BLaER1 (cell line): ENCODE measurements around the gene MAST2.
"Not testable (repeated sequence)": the region's sequence is repeated elsewhere in the genome, so short reads cannot be mapped to it uniquely, and the experiment has no call there.

Source experiments
- H3K27ac ChIP-seq: shearing (Covaris generic); formaldehyde crosslinking; 2 replicates; pipeline ENCODE4 v1.8.1; 2022
- H3K27me3 ChIP-seq: shearing (Covaris generic); formaldehyde crosslinking; 2 replicates; pipeline ENCODE4 v1.8.1; 2022
- H3K36me3 ChIP-seq: shearing (Covaris generic); formaldehyde crosslinking; 2 replicates; pipeline ENCODE4 v1.8.1; 2022
- H3K4me1 ChIP-seq: shearing (Covaris generic); formaldehyde crosslinking; 2 replicates; pipeline ENCODE4 v1.8.1; 2022
- H3K4me2 ChIP-seq: shearing (Covaris generic); formaldehyde crosslinking; 2 replicates; pipeline ENCODE4 v1.8.1; 2022
- H3K4me3 ChIP-seq: shearing (Covaris generic); formaldehyde crosslinking; 2 replicates; pipeline ENCODE4 v1.8.1; 2022
- H3K9ac ChIP-seq: shearing (Covaris generic); formaldehyde crosslinking; 2 replicates; pipeline ENCODE4 v1.8.1; 2022
- H3K9me3 ChIP-seq: shearing (Covaris generic); formaldehyde crosslinking; 2 replicates; pipeline ENCODE4 v1.8.1; 2022
- H4K20me1 ChIP-seq: shearing (Covaris generic); formaldehyde crosslinking; 2 replicates; pipeline ENCODE4 v1.8.1; 2022
- Cebpa-rat ChIP-seq: shearing (Covaris generic); IDR thresholded peaks from 2 replicates; pipeline ENCODE4 v1.8.1; 2022

MAST2 gene

DNA sequence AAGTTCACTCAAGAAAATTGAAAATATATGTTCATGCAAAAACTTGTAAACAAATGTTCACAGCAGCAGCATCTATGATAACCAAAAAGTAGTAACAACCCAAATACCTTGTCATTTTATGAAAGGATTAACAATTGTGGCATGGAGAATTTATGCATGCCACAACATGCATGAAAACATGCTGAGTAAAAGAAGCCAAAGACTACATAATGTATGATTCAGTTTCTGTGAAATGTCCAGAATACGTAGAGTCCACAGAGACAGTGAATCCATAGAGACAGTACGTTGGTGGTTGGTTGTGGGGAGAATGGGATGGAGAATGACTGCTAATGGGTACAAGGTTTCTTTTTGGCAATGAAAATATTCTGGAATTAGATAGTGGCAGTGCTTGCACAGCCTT is 148.7 kb downstream of the MAST2 start:
- H3K4me2 ChIP-seq = no peak overlapping the region
- peaks cover 5% of the 10 kb centered on the region for H3K4me1 ChIP-seq
- TF ChIP-seq Cebpa-rat = no peak
- no peak overlapping the region for H3K4me3 ChIP-seq
- H3K27ac ChIP-seq = no peak overlapping the region
- H3K9me3 ChIP-seq = peaks cover 16% of the 10 kb centered on the region
- H3K27me3 ChIP-seq = no peaks in the 10 kb centered on the region
- H4K20me1 ChIP-seq = no peaks in the 10 kb centered on the region
- peaks cover 5% of the 10 kb centered on the region; the same call in 1 of the 2 replicates for H3K36me3 ChIP-seq
- no peak overlapping the region for H3K9ac ChIP-seq

DNA sequence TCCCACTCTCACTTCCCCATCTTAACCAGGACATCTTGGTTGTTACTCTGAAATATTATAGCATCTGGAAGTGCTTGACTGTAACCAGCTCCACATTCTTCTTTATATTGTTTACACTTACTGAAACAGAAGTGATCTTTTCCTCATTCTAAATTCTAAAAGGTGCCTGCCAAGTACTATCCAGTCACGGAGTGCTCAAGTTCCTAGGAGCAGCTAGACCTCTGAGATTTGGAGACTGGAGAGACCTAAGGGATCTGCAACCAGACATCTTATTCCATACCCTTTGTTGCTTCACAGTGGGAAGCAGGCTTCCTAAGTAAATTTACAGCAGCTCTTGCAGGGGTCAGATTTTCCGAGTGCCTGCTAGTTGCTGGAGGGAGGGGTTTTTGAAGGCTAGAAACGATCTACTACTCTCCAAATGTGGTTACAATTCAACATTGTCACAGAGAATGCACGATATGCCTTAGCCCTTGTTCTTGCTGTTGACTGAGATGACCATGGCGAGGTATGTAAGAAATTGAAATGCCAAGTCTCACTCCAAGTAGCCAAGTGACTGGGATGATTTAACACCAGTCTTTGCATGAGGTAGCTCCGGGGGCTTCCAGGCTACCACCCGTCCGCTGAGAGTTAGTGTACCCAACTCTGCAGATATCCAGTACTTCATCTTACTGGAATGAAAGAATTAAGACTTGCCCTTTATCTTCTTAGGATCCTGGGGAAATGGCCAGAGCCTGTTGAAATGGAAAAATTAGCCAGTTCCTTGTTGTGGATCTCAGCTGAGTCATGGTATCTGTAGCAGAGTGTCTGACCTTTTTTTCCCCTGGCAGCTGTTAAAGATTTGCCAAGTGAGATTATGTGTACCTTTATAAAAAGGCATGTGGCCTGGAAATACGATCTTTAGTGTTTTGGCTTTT is 150.8 kb downstream of the MAST2 start:
- Histone ChIP-seq H3K4me2 (no peak overlapping the region), H3K4me1 (no peaks in the 10 kb centered on the region), H3K27ac (no peak overlapping the region), H3K9ac (no peak overlapping the region), H3K4me3 (no peak overlapping the region), H3K27me3 (no peaks in the 10 kb centered on the region), H4K20me1 (no peaks in the 10 kb centered on the region), H3K9me3 (no peaks in the 10 kb centered on the region), H3K36me3 (peaks cover 6% of the 10 kb centered on the region; the same call in 1 of the 2 replicates)
- no peak for TF ChIP-seq Cebpa-rat

DNA sequence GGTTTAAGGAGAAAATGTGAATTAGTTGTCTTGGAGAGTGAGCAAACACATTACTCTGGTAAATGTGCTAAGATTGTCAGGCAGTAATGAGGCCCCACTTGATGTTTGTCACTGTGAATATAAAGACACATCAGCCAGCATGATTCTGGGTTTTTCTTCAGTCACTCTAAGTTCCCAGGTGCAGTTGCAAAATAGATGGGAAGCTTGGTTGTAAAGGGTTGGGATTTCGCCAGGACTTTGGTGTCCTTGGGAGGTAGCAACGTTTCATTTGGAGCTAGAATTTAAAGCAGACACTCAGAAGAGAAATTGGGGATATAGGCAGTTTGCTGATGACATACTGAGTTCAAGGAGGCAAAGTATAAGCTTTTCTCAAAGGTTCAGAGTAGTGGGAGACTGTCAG is 154.3 kb downstream of the MAST2 start:
- no peak for TF ChIP-seq Cebpa-rat
- no peak overlapping the region for H3K9ac ChIP-seq
- H3K27me3 ChIP-seq = no peaks in the 10 kb centered on the region
- peaks cover 4% of the 10 kb centered on the region; the same call in 1 of the 2 replicates for H3K9me3 ChIP-seq
- no peaks in the 10 kb centered on the region for H3K4me1 ChIP-seq
- no peak overlapping the region for H3K27ac ChIP-seq
- peaks cover 30% of the 10 kb centered on the region for H3K36me3 ChIP-seq
- no peak overlapping the region for H3K4me3 ChIP-seq
- no peaks in the 10 kb centered on the region for H4K20me1 ChIP-seq
- no peak overlapping the region for H3K4me2 ChIP-seq

DNA sequence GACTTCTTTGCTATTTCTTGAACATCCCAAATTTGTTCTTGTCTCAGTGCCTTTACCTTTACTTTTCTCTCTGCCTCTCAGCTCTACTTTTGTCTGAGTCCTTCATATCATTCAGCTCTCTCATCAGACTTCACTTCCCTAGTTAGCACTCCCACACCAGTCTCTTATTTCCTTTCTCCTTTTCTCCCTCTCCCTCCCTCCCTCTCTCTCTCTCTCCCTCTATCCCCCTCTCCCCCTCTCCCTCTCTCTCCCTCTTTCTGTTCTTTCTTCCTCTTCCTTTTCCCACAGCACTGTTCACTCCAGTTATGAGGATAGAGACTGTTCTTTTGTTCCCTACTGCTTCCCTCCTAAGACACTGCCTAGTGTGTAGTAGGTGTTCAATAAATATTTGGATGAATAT is 154.9 kb downstream of the MAST2 start:
- no peak for TF ChIP-seq Cebpa-rat
- Histone ChIP-seq H3K4me1 (no peaks in the 10 kb centered on the region), H3K27me3 (no peaks in the 10 kb centered on the region)

DNA sequence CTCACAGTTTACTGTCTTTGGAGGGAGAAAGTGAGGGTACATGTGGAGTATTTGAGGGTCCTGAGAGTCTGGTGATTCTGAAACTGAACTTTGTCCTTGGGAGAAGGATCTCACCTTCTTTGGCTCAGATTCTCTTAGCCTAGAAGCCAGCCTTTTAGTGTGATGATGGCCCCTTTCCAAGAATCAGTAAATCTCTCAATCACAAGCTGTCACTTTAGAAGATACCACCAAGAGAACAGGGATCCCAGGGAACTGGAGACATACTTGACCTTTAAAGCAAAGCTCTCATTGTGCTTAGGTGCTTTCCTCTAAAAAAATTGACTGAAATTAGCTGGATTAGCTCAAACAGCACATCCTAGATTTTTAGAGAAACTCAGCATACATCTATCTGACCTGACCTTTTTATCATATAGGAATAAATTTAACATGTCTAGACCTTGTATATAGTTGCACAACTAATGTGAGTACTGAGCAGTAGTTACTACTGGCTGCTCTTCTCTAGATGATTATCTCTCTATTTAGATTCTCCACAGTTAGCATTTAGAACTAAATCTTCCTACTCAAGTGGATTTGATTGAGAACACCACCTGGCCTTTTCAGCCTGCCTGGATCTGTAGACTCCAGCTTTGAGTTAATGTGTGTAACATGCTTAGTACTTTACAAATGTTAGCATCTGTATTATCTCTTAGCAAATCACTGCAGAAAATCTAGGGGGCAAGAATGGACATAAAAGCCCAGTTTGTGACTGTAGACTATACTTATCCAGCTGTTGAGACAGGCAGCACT is 157.7 kb downstream of the MAST2 start:
- TF ChIP-seq Cebpa-rat = no peak
- H3K4me3 ChIP-seq = no peak overlapping the region

More for the DNA sequence above, 154.9 kb downstream of the MAST2 start:
- H3K9me3 ChIP-seq = peaks cover 4% of the 10 kb centered on the region; the same call in 1 of the 2 replicates
- H3K4me3 ChIP-seq = no peak overlapping the region
- H3K4me2 ChIP-seq = no peak overlapping the region
- H4K20me1 ChIP-seq = no peaks in the 10 kb centered on the region
- H3K36me3 ChIP-seq = peaks cover 30% of the 10 kb centered on the region
- H3K27ac ChIP-seq = no peak overlapping the region
- no peak overlapping the region for H3K9ac ChIP-seq

DNA sequence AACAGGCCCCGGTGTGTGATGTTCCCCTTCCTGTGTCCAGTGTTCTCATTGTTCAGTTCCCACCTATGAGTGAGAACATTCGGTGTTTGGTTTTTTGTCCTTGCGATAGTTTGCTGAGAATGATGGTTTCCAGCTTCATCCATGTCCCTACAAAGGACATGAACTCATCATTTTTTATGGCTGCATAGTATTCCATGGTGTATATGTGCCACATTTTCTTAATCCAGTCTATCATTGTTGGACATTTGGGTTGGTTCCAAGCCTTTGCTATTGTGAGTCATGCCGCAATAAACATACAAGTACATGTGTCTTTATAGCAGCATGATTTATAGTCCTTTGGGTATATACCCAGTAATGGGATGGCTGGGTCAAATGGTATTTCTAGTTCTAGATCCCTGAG is 158.5 kb downstream of the MAST2 start:
- not testable (repeated sequence) for H3K9me3 ChIP-seq, H3K4me2 ChIP-seq, H3K4me3 ChIP-seq, H3K27me3 ChIP-seq, H3K4me1 ChIP-seq, H3K27ac ChIP-seq, H3K9ac ChIP-seq, H4K20me1 ChIP-seq
- H3K36me3 ChIP-seq = peaks cover 29% of the 10 kb centered on the region

More for the DNA sequence above, 157.7 kb downstream of the MAST2 start:
- Histone ChIP-seq H4K20me1 (no peaks in the 10 kb centered on the region), H3K27ac (no peak overlapping the region), H3K9ac (no peak overlapping the region), H3K36me3 (peaks cover 25% of the 10 kb centered on the region), H3K9me3 (peaks cover 4% of the 10 kb centered on the region; the same call in 1 of the 2 replicates), H3K27me3 (no peaks in the 10 kb centered on the region), H3K4me2 (no peak overlapping the region), H3K4me1 (no peaks in the 10 kb centered on the region)

DNA sequence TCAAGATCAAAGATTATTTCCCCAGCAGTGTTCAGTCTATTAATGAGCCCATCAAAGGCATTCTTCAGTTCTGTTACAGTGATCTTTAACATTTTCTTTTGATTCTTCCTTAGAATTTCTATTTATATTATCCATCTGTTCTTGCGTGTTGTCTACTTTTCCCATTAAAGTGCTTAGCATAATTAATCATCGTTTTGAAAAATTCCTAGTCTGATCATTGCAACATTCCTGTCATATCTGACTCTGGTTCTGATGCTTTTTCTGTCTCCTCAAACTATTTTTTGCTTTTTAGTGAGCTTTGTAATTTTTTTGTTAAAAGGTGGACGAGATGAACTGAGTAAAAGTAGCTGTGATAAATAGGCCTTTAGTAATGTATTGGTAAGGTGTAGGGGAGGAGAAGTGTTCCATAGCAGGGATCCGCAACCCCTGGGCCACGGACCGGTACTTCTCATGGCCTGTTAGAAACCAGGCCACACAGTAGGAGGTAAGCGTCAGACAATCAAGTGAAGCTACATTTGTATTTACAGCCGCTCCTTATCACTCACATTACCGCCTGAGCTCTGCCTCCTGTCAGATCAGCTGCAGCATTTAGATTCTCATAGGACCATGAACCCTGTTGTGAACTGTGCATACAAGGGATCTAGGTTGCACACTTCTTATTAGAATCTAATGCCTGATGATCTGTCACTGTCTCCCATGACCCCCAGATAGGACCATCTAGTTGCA is 165.7 kb downstream of the MAST2 start:
- H3K4me1 ChIP-seq = no peaks in the 10 kb centered on the region
- no peaks in the 10 kb centered on the region for H4K20me1 ChIP-seq
- TF ChIP-seq Cebpa-rat = no peak
- no peak overlapping the region for H3K9ac ChIP-seq
- peaks cover 38% of the 10 kb centered on the region for H3K36me3 ChIP-seq
- H3K27me3 ChIP-seq = no peaks in the 10 kb centered on the region
- peaks cover 23% of the 10 kb centered on the region for H3K9me3 ChIP-seq
- H3K27ac ChIP-seq = no peak overlapping the region
- H3K4me3 ChIP-seq = no peak overlapping the region
- no peak overlapping the region for H3K4me2 ChIP-seq

DNA sequence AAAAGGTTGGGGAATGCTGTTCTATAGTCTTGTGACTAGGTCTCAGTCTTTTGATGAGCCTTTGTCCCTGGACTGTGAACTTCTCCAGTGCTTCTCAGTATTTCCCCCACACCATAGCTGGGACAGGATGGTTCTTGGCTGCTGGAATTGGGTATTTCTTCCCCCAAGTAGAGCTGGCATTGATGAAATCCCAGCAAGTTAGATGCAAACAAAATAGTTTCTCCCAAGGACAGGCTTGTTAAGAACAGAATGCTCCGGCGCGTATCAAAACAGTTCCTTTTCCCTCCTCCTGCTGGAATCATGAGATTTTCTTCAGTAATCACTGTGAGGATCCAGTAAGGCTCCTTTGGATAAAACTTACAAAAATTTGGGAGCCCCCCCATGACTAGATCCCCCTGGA is 166.5 kb downstream of the MAST2 start:
- TF ChIP-seq Cebpa-rat = no peak
- Histone ChIP-seq H4K20me1 (no peaks in the 10 kb centered on the region), H3K36me3 (peaks cover 40% of the 10 kb centered on the region), H3K27me3 (no peaks in the 10 kb centered on the region), H3K27ac (no peak overlapping the region), H3K4me1 (no peaks in the 10 kb centered on the region), H3K9ac (no peak overlapping the region), H3K4me2 (no peak overlapping the region), H3K4me3 (no peak overlapping the region), H3K9me3 (peaks cover 23% of the 10 kb centered on the region)

DNA sequence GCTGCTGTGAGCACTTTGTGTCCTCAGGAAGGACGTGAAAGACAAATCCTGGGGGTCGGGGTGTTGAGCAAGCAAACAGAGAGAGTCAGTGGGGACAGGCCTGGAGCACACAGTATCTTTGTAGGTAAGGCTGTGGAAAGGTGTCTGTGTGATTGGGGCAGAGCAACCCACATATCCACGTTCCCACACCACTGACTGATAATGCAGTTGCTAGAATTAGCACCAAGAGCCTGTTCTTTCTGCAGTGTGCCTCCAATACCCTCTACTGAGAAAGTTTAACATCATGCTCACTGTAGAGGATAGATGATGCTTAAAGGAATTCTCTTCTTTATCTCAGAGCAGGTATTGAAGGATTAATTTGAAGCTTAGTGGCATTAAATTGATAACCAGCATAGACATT is 167.9 kb downstream of the MAST2 start:
- H3K36me3 ChIP-seq = peaks cover 43% of the 10 kb centered on the region
- H3K27ac ChIP-seq = no peak overlapping the region
- peaks cover 23% of the 10 kb centered on the region for H3K9me3 ChIP-seq
- no peaks in the 10 kb centered on the region for H3K27me3 ChIP-seq
- H3K4me2 ChIP-seq = no peak overlapping the region
- H3K9ac ChIP-seq = no peak overlapping the region
- no peaks in the 10 kb centered on the region for H4K20me1 ChIP-seq
- H3K4me3 ChIP-seq = no peak overlapping the region
- no peaks in the 10 kb centered on the region for H3K4me1 ChIP-seq
- TF ChIP-seq Cebpa-rat = no peak
